ENCODE results near the gene VPS26C.

DNA sequence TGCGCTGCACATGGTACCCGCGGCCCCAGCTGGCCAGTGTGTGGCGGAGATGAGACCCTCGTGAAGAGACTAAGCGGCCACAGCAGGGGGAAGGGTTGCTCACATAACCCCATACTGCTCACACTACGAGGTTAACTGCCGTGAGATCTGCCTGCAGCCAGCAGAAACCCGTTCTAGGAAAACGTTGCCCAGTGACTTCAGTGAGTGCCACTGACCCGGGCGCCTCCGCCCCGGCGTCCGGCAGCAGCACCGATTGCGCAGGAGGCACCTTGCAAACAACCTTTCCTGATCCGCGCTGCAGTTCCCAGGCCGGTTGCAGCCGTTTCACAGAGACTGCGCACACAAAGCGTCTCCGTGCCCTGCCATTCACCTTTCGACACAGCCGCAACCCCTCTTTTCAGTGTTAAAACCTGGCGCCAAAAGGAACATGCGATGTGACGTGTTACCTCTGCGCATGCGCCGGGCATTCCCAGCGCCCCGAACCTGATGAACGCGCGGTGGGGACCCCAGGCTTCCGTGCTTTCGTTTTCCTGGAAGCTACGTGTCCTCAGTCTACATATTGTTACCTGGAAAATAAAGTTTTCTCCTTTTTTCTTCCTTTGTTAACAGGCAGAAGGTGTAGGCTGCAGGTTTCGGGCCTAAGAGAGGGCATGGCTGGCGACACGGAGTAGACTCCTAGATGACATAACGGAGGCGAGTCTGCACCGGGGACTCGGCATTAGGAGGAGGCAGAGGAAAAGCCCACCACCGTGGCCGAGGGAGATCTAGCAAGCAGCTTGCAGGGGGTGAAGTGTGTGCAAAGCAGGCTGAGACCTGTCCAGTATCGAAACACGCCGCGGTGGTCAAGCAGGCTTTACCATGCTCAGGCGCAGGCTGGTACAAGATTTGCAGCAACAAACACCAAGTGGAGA is 8.9 kb downstream of the VPS26C start:
- TF ChIP-seq GATA2 (IDR thresholded peaks at IDR 0.05; ENCODE audit: low read depth, low read length) = no peak
- no peak for TF ChIP-seq GATA3 (IDR thresholded peaks at IDR 0.05; ENCODE audit: low read depth, low read length)

All from SH-SY5Y (cell line).